ENCODE data around the gene PIP4K2C.

DNA sequence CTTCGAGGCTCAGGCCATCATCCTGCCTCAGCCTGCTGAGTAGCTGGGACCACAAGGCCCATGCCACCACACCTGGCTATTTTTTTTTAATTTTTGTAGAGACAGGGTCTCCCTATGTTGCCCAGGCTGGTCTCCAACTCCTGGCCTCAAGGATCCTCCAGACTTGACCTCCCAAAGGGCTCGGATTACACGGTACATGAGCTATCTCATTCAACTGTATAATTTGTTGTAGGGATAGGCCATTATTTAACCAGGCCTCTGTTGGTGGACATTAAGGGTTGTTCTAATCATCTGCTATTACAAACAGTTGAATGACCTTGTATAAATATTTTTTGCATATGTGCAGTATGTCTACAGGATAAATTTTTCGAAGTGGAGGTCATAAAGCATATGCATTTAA lies 32.1 kb upstream of the PIP4K2C start:
- TF ChIP-seq CTCF (conservative IDR thresholded peaks at IDR 0.05) (no peak), EZH2 (IDR thresholded peaks at IDR 0.05; ENCODE audit: low read depth) (no peak)

All from PC-9 (cell line).